ENCODE results near the gene PPP1R37.

The PPP1R37 gene

GRCh38 chr19:45149129-45149528, 56.1 kb downstream of the PPP1R37 start:
- no peak for TF ChIP-seq FOXP2 (optimal IDR thresholded peaks at IDR 0.05; ENCODE audit: borderline replicate concordance, extremely low read depth, extremely low read length, insufficient read depth)
- TF ChIP-seq POLR2AphosphoS5 (IDR thresholded peaks at IDR 0.05; ENCODE audit: low read depth, low read length), result no peak
- TF ChIP-seq TAF1 (IDR thresholded peaks at IDR 0.05; ENCODE audit: borderline replicate concordance, insufficient read depth, low read length), result no peak
- TF ChIP-seq, protein P1, sequence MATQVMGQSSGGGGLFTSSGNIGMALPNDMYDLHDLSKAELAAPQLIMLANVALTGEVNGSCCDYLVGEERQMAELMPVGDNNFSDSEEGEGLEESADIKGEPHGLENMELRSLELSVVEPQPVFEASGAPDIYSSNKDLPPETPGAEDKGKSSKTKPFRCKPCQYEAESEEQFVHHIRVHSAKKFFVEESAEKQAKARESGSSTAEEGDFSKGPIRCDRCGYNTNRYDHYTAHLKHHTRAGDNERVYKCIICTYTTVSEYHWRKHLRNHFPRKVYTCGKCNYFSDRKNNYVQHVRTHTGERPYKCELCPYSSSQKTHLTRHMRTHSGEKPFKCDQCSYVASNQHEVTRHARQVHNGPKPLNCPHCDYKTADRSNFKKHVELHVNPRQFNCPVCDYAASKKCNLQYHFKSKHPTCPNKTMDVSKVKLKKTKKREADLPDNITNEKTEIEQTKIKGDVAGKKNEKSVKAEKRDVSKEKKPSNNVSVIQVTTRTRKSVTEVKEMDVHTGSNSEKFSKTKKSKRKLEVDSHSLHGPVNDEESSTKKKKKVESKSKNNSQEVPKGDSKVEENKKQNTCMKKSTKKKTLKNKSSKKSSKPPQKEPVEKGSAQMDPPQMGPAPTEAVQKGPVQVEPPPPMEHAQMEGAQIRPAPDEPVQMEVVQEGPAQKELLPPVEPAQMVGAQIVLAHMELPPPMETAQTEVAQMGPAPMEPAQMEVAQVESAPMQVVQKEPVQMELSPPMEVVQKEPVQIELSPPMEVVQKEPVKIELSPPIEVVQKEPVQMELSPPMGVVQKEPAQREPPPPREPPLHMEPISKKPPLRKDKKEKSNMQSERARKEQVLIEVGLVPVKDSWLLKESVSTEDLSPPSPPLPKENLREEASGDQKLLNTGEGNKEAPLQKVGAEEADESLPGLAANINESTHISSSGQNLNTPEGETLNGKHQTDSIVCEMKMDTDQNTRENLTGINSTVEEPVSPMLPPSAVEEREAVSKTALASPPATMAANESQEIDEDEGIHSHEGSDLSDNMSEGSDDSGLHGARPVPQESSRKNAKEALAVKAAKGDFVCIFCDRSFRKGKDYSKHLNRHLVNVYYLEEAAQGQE (IDR thresholded peaks at IDR 0.05; ENCODE audit: insufficient read depth in 1 of 2, low read depth in 2 of 2, low read length in 2 of 2), result no peak
- TF ChIP-seq SIN3A (IDR thresholded peaks at IDR 0.05; ENCODE audit: borderline replicate concordance, insufficient read depth, low read length), result no peak

- TF ChIP-seq TAF1 (IDR thresholded peaks at IDR 0.05; ENCODE audit: borderline replicate concordance, insufficient read depth, low read length) (no peak), POLR2AphosphoS5 (IDR thresholded peaks at IDR 0.05; ENCODE audit: low read depth, low read length) (no peak), FOXP2 (optimal IDR thresholded peaks at IDR 0.05; ENCODE audit: borderline replicate concordance, extremely low read depth, extremely low read length, insufficient read depth) (no peak)
Measured at GRCh38 chr19:45150180-45150579, 57.2 kb downstream of the PPP1R37 start.

DNA sequence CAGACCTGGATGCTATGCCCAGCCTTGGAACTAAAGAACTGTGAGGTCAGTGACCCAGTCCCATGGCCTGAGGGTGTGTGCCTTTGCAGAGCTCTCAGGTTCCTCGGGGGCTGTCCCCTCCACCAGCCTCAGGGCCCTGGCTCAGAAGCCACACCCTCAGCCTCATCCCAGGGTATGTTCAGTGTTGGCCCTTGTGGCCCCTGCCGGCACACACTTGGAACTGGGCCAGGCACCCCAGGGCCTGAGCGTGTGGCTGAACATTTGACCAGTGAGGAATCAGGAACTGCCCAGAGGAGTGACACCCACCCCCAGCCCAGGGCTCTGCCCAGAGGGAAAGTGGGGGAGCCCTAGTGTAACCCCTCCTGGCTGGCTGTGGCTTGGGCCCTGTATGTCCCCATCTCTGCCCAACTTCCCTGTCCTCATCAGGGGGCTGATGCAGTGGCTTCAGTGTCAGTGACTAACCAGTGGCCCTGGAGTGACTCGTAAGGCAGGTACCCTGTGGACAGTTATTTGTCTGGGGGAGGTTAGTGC, 57.8 kb downstream of the PPP1R37 start:
- no peak for TF ChIP-seq POLR2AphosphoS5 (IDR thresholded peaks at IDR 0.05; ENCODE audit: low read depth, low read length)
- TF ChIP-seq, protein P1 (IDR thresholded peaks at IDR 0.05; ENCODE audit: insufficient read depth in 1 of 2, low read depth in 2 of 2, low read length in 2 of 2), result no peak
- TF ChIP-seq TAF1 (IDR thresholded peaks at IDR 0.05; ENCODE audit: borderline replicate concordance, insufficient read depth, low read length), result no peak

- TF ChIP-seq, protein P1 (IDR thresholded peaks at IDR 0.05; ENCODE audit: insufficient read depth in 1 of 2, low read depth in 2 of 2, low read length in 2 of 2), result no peak
- no peak for TF ChIP-seq TAF1 (IDR thresholded peaks at IDR 0.05; ENCODE audit: borderline replicate concordance, insufficient read depth, low read length)
- TF ChIP-seq FOXP2 (optimal IDR thresholded peaks at IDR 0.05; ENCODE audit: borderline replicate concordance, extremely low read depth, extremely low read length, insufficient read depth), result no peak
- no peak for TF ChIP-seq POLR2AphosphoS5 (IDR thresholded peaks at IDR 0.05; ENCODE audit: low read depth, low read length)
- no peak for TF ChIP-seq SIN3A (IDR thresholded peaks at IDR 0.05; ENCODE audit: borderline replicate concordance, insufficient read depth, low read length)
Measured at GRCh38 chr19:45151320-45151719, 58.3 kb downstream of the PPP1R37 start.

DNA sequence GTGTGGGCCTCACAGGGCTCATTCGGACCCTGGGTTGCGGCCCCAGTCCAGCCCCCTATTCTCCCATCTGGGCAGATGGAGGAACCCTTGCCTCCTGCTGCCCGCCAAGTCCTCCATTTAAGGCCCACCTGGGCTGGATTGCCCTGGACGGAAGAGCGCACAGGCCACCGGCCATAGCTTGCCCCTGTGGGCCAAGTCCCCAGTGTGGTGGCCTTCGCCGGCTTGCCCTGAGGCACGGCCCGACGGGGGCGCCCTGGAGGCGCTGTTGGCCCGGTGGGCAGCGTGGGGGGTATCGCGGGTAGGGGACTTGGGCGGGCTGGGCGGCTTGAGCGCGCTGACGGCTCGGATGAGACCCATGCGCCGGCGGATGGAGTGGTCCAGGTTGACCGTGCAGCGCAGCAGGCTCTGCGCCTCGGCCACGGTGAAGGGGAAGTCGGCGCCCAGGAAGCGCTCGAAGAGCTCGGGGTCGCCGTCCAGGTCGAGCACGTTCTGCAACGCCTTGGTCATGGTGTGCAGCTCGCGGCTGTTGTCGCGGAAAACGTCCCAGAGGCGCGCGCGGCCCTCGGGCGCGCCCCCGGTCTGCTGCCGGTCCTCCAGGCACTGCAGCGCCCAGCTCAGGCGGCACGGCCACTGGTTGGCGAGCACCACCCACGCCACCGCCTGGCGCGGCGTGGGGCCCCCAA, 59.0 kb downstream of the PPP1R37 start:
- no peak for TF ChIP-seq SIN3A (IDR thresholded peaks at IDR 0.05; ENCODE audit: borderline replicate concordance, insufficient read depth, low read length)
- no peak for TF ChIP-seq POLR2AphosphoS5 (IDR thresholded peaks at IDR 0.05; ENCODE audit: low read depth, low read length)
- TF ChIP-seq FOXP2 (optimal IDR thresholded peaks at IDR 0.05; ENCODE audit: borderline replicate concordance, extremely low read depth, extremely low read length, insufficient read depth), result no peak
- no peak for TF ChIP-seq TAF1 (IDR thresholded peaks at IDR 0.05; ENCODE audit: borderline replicate concordance, insufficient read depth, low read length)
- TF ChIP-seq, protein P1 (IDR thresholded peaks at IDR 0.05; ENCODE audit: insufficient read depth in 1 of 2, low read depth in 2 of 2, low read length in 2 of 2), result no peak
